H1 (cell line): ENCODE data around the gene HOMER2. TPM values are rescaled to one million over a fixed set of nuclear protein-coding genes. Genes with fewer than 3 reads are reported as not detected.

Experiments used
- CTCF ChIA-PET: fragments of 300-600 bp; sonication (Branson Sonifier 250); formaldehyde crosslinking; loops from one replicate; lab custom pipeline; 2021; ENCODE audit not compliant: partially characterized antibody; lab: Charles Lee
- POLR2A ChIA-PET: fragments of 300-600 bp; sonication (Branson Sonifier 250); formaldehyde crosslinking; loops from one replicate; lab custom pipeline; 2021; ENCODE audit warnings: inconsistent platforms; ENCODE audit not compliant: partially characterized antibody; lab: Charles Lee
- DNase-seq, 2 experiments: peaks; one replicate each; pipeline versions ENCODE4 v3.0.0 to v3.0.0-alpha.2; 2010 to 2022; ENCODE audit warnings: low spot score in 2 of 2, low read depth in 1 of 2, mixed read lengths in 1 of 2
- FAIRE-seq: peaks from 2 replicates; lab custom pipeline; 2011; peaks lifted over from hg19 to GRCh38; lab: Jason Lieb, UNC
- H2AFZ ChIP-seq: 2 replicates; pipeline ENCODE4 v1.8.1; 2012; ENCODE audit warnings: low read length, inconsistent platforms
- H2AK5ac ChIP-seq: 2 replicates; pipeline ENCODE4 v1.6.1; 2013; ENCODE audit warnings: low read depth, low read length
- H2BK120ac ChIP-seq: replicated peaks from 2 replicates; pipeline ENCODE3; 2013; ENCODE audit warnings: low read depth, low read length, inconsistent platforms
- H2BK12ac ChIP-seq: 2 replicates; pipeline ENCODE4 v1.6.1; 2013; ENCODE audit warnings: low read depth, low read length
- H2BK15ac ChIP-seq: 2 replicates; pipeline ENCODE4 v1.6.1; 2013; ENCODE audit warnings: low read length
- H2BK20ac ChIP-seq: 2 replicates; pipeline ENCODE4 v1.6.1; 2013; ENCODE audit warnings: low read length
- H2BK5ac ChIP-seq: 2 replicates; pipeline ENCODE4 v1.6.1; 2013; ENCODE audit warnings: low read depth, low read length
- H3K14ac ChIP-seq: 2 replicates; pipeline ENCODE4 v1.6.1; 2013; ENCODE audit warnings: inconsistent platforms; ENCODE audit not compliant: insufficient read length
- H3K18ac ChIP-seq: 2 replicates; pipeline ENCODE4 v1.6.1; 2013; ENCODE audit warnings: low read length; ENCODE audit errors: extremely low read depth
- H3K23ac ChIP-seq: 2 replicates; pipeline ENCODE4 v1.6.1; 2013; ENCODE audit warnings: inconsistent platforms; ENCODE audit not compliant: insufficient read length
- H3K23me2 ChIP-seq: 2 replicates; pipeline ENCODE4 v1.6.1; 2013; ENCODE audit warnings: low read depth, low read length
- H3K27ac ChIP-seq: 2 replicates; pipeline ENCODE4 v1.6.1; 2011; ENCODE audit warnings: low read depth, low read length, inconsistent platforms
- H3K27me3 ChIP-seq, 4 experiments: replicated peaks in 1 of 4; 1 replicate in 1 of 4; 2 replicates in 3 of 4; pipeline versions ENCODE4 v1.6.1 to v1.8.1; 2011 to 2013; ENCODE audit warnings: low read length in 3 of 4, mild to moderate bottlenecking in 3 of 4, inconsistent platforms in 2 of 4, mixed read lengths in 2 of 4, moderate library complexity in 1 of 4; ENCODE audit not compliant: control insufficient read depth in 3 of 4, insufficient read depth in 3 of 4; ENCODE audit errors: extremely low read depth in 1 of 4
- H3K36me3 ChIP-seq, 4 experiments: 2 replicates each; pipeline versions ENCODE4 v1.6.1 to v1.8.1; 2011 to 2013; ENCODE audit warnings: mild to moderate bottlenecking in 4 of 4, low read length in 3 of 4, moderate library complexity in 2 of 4, control low read depth in 1 of 4, inconsistent platforms in 1 of 4; ENCODE audit not compliant: insufficient read depth in 4 of 4, control insufficient read depth in 2 of 4
- H3K4ac ChIP-seq: replicated peaks from 2 replicates; pipeline ENCODE3; 2013; ENCODE audit warnings: low read length, low read depth, mixed read lengths, inconsistent platforms; ENCODE audit not compliant: insufficient read length
- H3K4me1 ChIP-seq, 4 experiments: replicated peaks in 1 of 4; 1 replicate in 1 of 4; 2 replicates in 3 of 4; pipeline versions ENCODE4 v1.6.1 to v1.8.1; 2011 to 2013; ENCODE audit warnings: low read length in 3 of 4, inconsistent platforms in 2 of 4, mixed read lengths in 1 of 4; ENCODE audit not compliant: insufficient read depth in 4 of 4, control insufficient read depth in 3 of 4
- H3K4me2 ChIP-seq, 2 experiments: 2 replicates each; pipeline versions ENCODE4 v1.6.1 to v1.8.1; 2011 to 2013; ENCODE audit warnings: low read depth in 2 of 2, low read length in 2 of 2, control low read depth in 1 of 2, inconsistent platforms in 1 of 2, mild to moderate bottlenecking in 1 of 2; ENCODE audit not compliant: insufficient read depth in 1 of 2
- H3K4me3 ChIP-seq, 4 experiments: fragments of 200-600, 300-600 bp in 1 of 4; sonication (generic), shearing (Covaris generic), sonication (Bioruptor Twin) in 1 of 4; 2 replicates each; pipeline versions ENCODE4 v1.5.1 to v1.8.1; 2011 to 2016; ENCODE audit warnings: low read length in 4 of 4, low read depth in 3 of 4, control low read depth in 2 of 4, inconsistent platforms in 2 of 4, mild to moderate bottlenecking in 2 of 4, mixed read lengths in 1 of 4, moderate library complexity in 1 of 4; ENCODE audit not compliant: insufficient read depth in 2 of 4; ENCODE audit errors: extremely low read depth in 1 of 4
- H3K56ac ChIP-seq: replicated peaks from 2 replicates; pipeline ENCODE3; 2013; ENCODE audit warnings: low read depth, mild to moderate bottlenecking, mixed read lengths, low read length, inconsistent platforms; ENCODE audit not compliant: insufficient read length
- H3K79me1 ChIP-seq: 2 replicates; pipeline ENCODE4 v1.6.1; 2013; ENCODE audit warnings: low read depth, low read length, control low read depth
- H3K79me2 ChIP-seq, 2 experiments: 2 replicates each; pipeline versions ENCODE4 v1.6.1 to v1.8.1; 2012 to 2013; ENCODE audit warnings: low read length in 2 of 2, mild to moderate bottlenecking in 2 of 2, inconsistent platforms in 1 of 2; ENCODE audit not compliant: insufficient read depth in 2 of 2, control insufficient read depth in 1 of 2
- H3K9ac ChIP-seq, 4 experiments: replicated peaks in 1 of 4; 1 replicate in 1 of 4; 2 replicates in 3 of 4; pipeline versions ENCODE4 v1.6.1 to v1.8.1; 2011 to 2013; ENCODE audit warnings: low read depth in 3 of 4, low read length in 3 of 4, control low read depth in 2 of 4, mild to moderate bottlenecking in 2 of 4, moderate library complexity in 2 of 4, inconsistent platforms in 1 of 4; ENCODE audit errors: extremely low read depth in 1 of 4
- H3K9me3 ChIP-seq, 2 experiments: 2 replicates each; pipeline versions ENCODE4 v1.6.1 to v1.8.1; 2012 to 2013; ENCODE audit warnings: mild to moderate bottlenecking in 2 of 2, moderate library complexity in 2 of 2, control low read depth in 1 of 2, inconsistent platforms in 1 of 2, low read depth in 1 of 2, low read length in 1 of 2, mixed read lengths in 1 of 2; ENCODE audit not compliant: insufficient read depth in 2 of 2
- H4K20me1 ChIP-seq, 2 experiments: replicated peaks in 1 of 2; 2 replicates each; pipeline versions ENCODE3 to v1.8.1; 2011 to 2013; ENCODE audit warnings: inconsistent platforms in 2 of 2, low read length in 2 of 2, mild to moderate bottlenecking in 1 of 2; ENCODE audit not compliant: insufficient read depth in 2 of 2, control insufficient read depth in 1 of 2
- H4K5ac ChIP-seq: 2 replicates; pipeline ENCODE4 v1.6.1; 2013; ENCODE audit warnings: low read length, low read depth, mixed read lengths, inconsistent platforms; ENCODE audit not compliant: insufficient read length
- H4K8ac ChIP-seq: 2 replicates; pipeline ENCODE4 v1.8.0; 2013; ENCODE audit warnings: mild to moderate bottlenecking, moderate library complexity, low read length, inconsistent platforms; ENCODE audit not compliant: insufficient read depth; ENCODE audit errors: extremely low read depth
- H4K91ac ChIP-seq: replicated peaks from 2 replicates; pipeline ENCODE3; 2013; ENCODE audit warnings: low read length, mixed read lengths, inconsistent platforms; ENCODE audit not compliant: insufficient read length
- BACH1 ChIP-seq: IDR thresholded peaks from 2 replicates; pipeline ENCODE4 v1.6.1; 2012; ENCODE audit warnings: low read length, improper control_type of control experiment
- CBX8 ChIP-seq: fragments of 300-800, 300-1000 bp; sonication (generic); IDR thresholded peaks from 2 replicates; pipeline ENCODE4 v1.7.1; 2016; ENCODE audit warnings: low read depth, low read length, borderline replicate concordance
- CREB1 ChIP-seq: IDR thresholded peaks from 2 replicates; pipeline ENCODE4 v1.6.1; 2012; ENCODE audit warnings: inconsistent platforms
- GTF2F1 ChIP-seq: IDR thresholded peaks from 2 replicates; pipeline ENCODE4 v1.6.1; 2012; ENCODE audit warnings: low read depth, low read length, improper control_type of control experiment, borderline replicate concordance
- POLR2A ChIP-seq, 2 experiments: IDR thresholded peaks; 1 replicate in 1 of 2; 2 replicates in 1 of 2; pipeline ENCODE4 v1.6.1; 2011; ENCODE audit warnings: low read depth in 2 of 2, low read length in 2 of 2, mild to moderate bottlenecking in 2 of 2; ENCODE audit errors: control extremely low read depth in 1 of 2
- RAD21 ChIP-seq, 2 experiments: IDR thresholded peaks in 1 of 2; conservative IDR thresholded peaks in 1 of 2; 2 replicates each; pipeline ENCODE4 v1.6.1; 2011; ENCODE audit warnings: low read depth in 2 of 2, low read length in 2 of 2, improper control_type of control experiment in 1 of 2, inconsistent platforms in 1 of 2, mild to moderate bottlenecking in 1 of 2, moderate library complexity in 1 of 2
- RXRA ChIP-seq: IDR thresholded peaks from 2 replicates; pipeline ENCODE4 v1.6.1; 2011; ENCODE audit warnings: low read depth, mild to moderate bottlenecking, low read length, moderate library complexity; ENCODE audit not compliant: insufficient read depth
- TAF1 ChIP-seq: IDR thresholded peaks from 2 replicates; pipeline ENCODE4 v1.6.1; 2011; ENCODE audit warnings: mild to moderate bottlenecking, low read depth, low read length
- WGBS, 2 experiments: shearing (Covaris generic) in 1 of 2; methylation state at CpG; one replicate each; pipeline versions ENCODE4 v1.1.6 to v1.1.7; 2013 to 2015; ENCODE audit warnings: low lambda C conversion rate in 2 of 2, mixed read lengths in 2 of 2, inconsistent platforms in 1 of 2, low coverage in 1 of 2, missing lambda C conversion rate in 1 of 2; ENCODE audit not compliant: insufficient replicate concordance in 2 of 2, insufficient coverage in 1 of 2, insufficient read length in 1 of 2; ENCODE audit errors: extremely low coverage in 1 of 2, missing lambda C conversion rate in 1 of 2; 5-methylcytosine and 5-hydroxymethylcytosine counted together
- polyA plus RNA-seq, 7 experiments: library from polyadenylated mRNA; depleted of rRNA in 3 of 7; stranded (reverse) in 5 of 7; unstranded in 2 of 7; fragments of >200 nt in 5 of 7; fragments of 200-250 nt in 2 of 7; gene quantifications; 1 replicate in 5 of 7; 2 replicates in 1 of 7; 4 replicates in 1 of 7; pipeline versions ENCODE4 v1.2.1 to v1.2.3, GENCODE V29; 2011 to 2013; ENCODE audit warnings: missing spikeins in 2 of 7, mixed read lengths in 2 of 7
- total RNA-seq: library from RNA; stranded (reverse); fragmentation: NEBNext Ultra II Directional; extraction: Animal tissue kit (Norgen Biotek cat#: 25700); gene quantifications from 2 replicates; pipeline ENCODE4 v1.2.1, GENCODE V29; 2021
- TF ChIP-seq, protein P1 (sequence below): IDR thresholded peaks from 2 replicates; pipeline ENCODE4 v1.6.1; 2012; ENCODE audit warnings: inconsistent platforms

The HOMER2 gene
- total and polyA plus RNA-seq, 2 of the 8 experiments (the other 6 are each of a cell fraction or from before 2014, with no cell fraction given) = 12.5 to 27.6 TPM

GRCh38 chr15:82921242-82921641, 31.3 kb downstream of the HOMER2 start:
- peak overlapping the region; percentile 3; the same call in 1 of the 2 replicates for H4K8ac ChIP-seq
- H3K23ac ChIP-seq = no peak overlapping the region
- CTCF ChIA-PET = interaction anchor here (1.1 to 1.7 kb wide), 4 partner anchors 14 to 71 kb away, joined by 3 to 4 read pairs (median 4); no protein-coding TSS in a partner anchor

More at GRCh38 chr15:82921242-82921641, 31.3 kb downstream of the HOMER2 start:
- H3K4ac ChIP-seq = no peak overlapping the region
- H3K27me3 ChIP-seq = no peaks in the 10 kb centered on the region
- H3K79me1 ChIP-seq = no peaks in the 10 kb centered on the region; the same call in 1 of the 2 replicates
- H3K56ac ChIP-seq = no peak overlapping the region
- no peak overlapping the region for H4K5ac ChIP-seq
- peaks cover 0 to 7% of the 10 kb centered on the region in 2 experiments for H4K20me1 ChIP-seq
- no peak overlapping the region for H2AFZ ChIP-seq
- POLR2A ChIA-PET = no interaction called here
- H3K4me1 ChIP-seq = no peaks in the 10 kb centered on the region; a peak in 1 of 7 replicates
- no peak overlapping the region for H2BK20ac ChIP-seq
- no peak overlapping the region for H3K4me2 ChIP-seq
- no peaks in the 10 kb centered on the region for H3K9me3 ChIP-seq
- DNase-seq (no peak), FAIRE-seq (no peak)
- no peak overlapping the region for H2BK12ac ChIP-seq
- no peak overlapping the region for H2BK5ac ChIP-seq
- H3K79me2 ChIP-seq = no peaks in the 10 kb centered on the region
- no peak overlapping the region for H3K9ac ChIP-seq
- TF ChIP-seq, protein P1, sequence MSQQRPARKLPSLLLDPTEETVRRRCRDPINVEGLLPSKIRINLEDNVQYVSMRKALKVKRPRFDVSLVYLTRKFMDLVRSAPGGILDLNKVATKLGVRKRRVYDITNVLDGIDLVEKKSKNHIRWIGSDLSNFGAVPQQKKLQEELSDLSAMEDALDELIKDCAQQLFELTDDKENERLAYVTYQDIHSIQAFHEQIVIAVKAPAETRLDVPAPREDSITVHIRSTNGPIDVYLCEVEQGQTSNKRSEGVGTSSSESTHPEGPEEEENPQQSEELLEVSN = no peak
- TF ChIP-seq TAF1 (no peak), BACH1 (no peak), POLR2A (IDR thresholded peaks at IDR 0.05; ENCODE audit: control extremely low read depth in 1 of 2, low read depth in 2 of 2, low read length in 2 of 2) (no peak), RXRA (no peak), GTF2F1 (no peak), RAD21 (IDR thresholded peaks at IDR 0.05 in 1 of 2, conservative IDR thresholded peaks at IDR 0.05 in 1 of 2; ENCODE audit: low read depth in 2 of 2, low read length in 2 of 2) (no peak), CBX8 (no peak), CREB1 (no peak)
- H2BK15ac ChIP-seq = no peak overlapping the region
- H2AK5ac ChIP-seq = no peak overlapping the region
- no peak overlapping the region for H3K18ac ChIP-seq
- H3K27ac ChIP-seq = no peak overlapping the region
- no peaks in the 10 kb centered on the region for H3K36me3 ChIP-seq
- no peak overlapping the region for H3K14ac ChIP-seq
- H2BK120ac ChIP-seq = no peak overlapping the region
- H3K4me3 ChIP-seq = no peak overlapping the region
- no peak overlapping the region for H4K91ac ChIP-seq
- no peaks in the 10 kb centered on the region for H3K23me2 ChIP-seq
- WGBS, 2 experiments = 84% methylated on average over 8 of the region's 8 CpGs; no CpG with 5 or more reads in 1 of the 2 experiments
